Measurements from ENCODE around the gene TSPAN14. TPM values are rescaled to one million over a fixed set of nuclear protein-coding genes. Genes with fewer than 3 reads are reported as not detected.

TSPAN14 gene
- total and polyA plus RNA-seq, 4 donors, result 19.9 to 36.8 (median 27.3) TPM

- TF ChIP-seq FOXA2 (IDR thresholded peaks at IDR 0.05), result no peak
- TF ChIP-seq HNF4A (conservative IDR thresholded peaks at IDR 0.05), result no peak
- no peak for TF ChIP-seq REST (IDR thresholded peaks at IDR 0.05)
These were observed 44.1 kb downstream of the TSPAN14 start (continued) for GRCh38 chr10:80498078-80498832.

GRCh38 chr10:80498833-80499741, 45.0 kb downstream of the TSPAN14 start:
- Histone ChIP-seq H3K4me3 (ENCODE audit: low read depth in 1 of 3, low read length in 3 of 3) (no peak overlapping the region), H3K36me3 (ENCODE audit: control insufficient read depth in 4 of 4, insufficient read depth in 3 of 4, low read depth in 1 of 4, low read length in 3 of 4) (no peaks in the 10 kb centered on the region), H3K4me1 (ENCODE audit: control insufficient read depth in 4 of 4, insufficient read depth in 4 of 4, low read length in 3 of 4) (peaks cover 26 to 64% (median 53%) of the 10 kb centered on the region in 4 donors), H3K27ac (ENCODE audit: low read depth in 1 of 2, low read length in 2 of 2) (peak overlapping the region; percentile 82 to 87), H3K9me3 (ENCODE audit: control insufficient read depth in 4 of 4, low read length in 3 of 4) (no peaks in the 10 kb centered on the region), H3K27me3 (ENCODE audit: control insufficient read depth in 4 of 4, insufficient read depth in 4 of 4, low read length in 3 of 4) (no peaks in the 10 kb centered on the region), H3K9ac (ENCODE audit: low read depth in 1 of 2, low read length in 2 of 2) (no peak overlapping the region)
- 22% methylated on average over 14 of the region's 14 CpGs for WGBS
- peak; percentile 60 to 70 for TF ChIP-seq RXRA (IDR thresholded peaks at IDR 0.05)
- peak; percentile 91 to 92 for TF ChIP-seq JUND (IDR thresholded peaks at IDR 0.05)
- TF ChIP-seq CTCF (IDR thresholded peaks at IDR 0.05; ENCODE audit: low read depth, low read length, missing input control), result no peak
- TF ChIP-seq YY1 (IDR thresholded peaks at IDR 0.05), result peak; percentile 62
- peak; percentile 57 for TF ChIP-seq REST (IDR thresholded peaks at IDR 0.05)
- peak; percentile 71 for TF ChIP-seq MAX (IDR thresholded peaks at IDR 0.05)
- no peak for TF ChIP-seq TAF1 (conservative IDR thresholded peaks at IDR 0.05)
- TF ChIP-seq HNF4A (conservative IDR thresholded peaks at IDR 0.05), result peak; percentile 74 to 78
- no peak for TF ChIP-seq GABPA (IDR thresholded peaks at IDR 0.05 in 1 of 2, conservative IDR thresholded peaks at IDR 0.05 in 1 of 2)
- TF ChIP-seq ATF3 (IDR thresholded peaks at IDR 0.05), result peak; percentile 89
- TF ChIP-seq FOXA1 (IDR thresholded peaks at IDR 0.05), result peak; percentile 7
- TF ChIP-seq SP1 (IDR thresholded peaks at IDR 0.05), result peak; percentile 53
- TF ChIP-seq HNF4G (IDR thresholded peaks at IDR 0.05), result no peak
- no peak for TF ChIP-seq ZBTB33 (IDR thresholded peaks at IDR 0.05)
- peak in 1 of 2 donors; percentile 59 for TF ChIP-seq RAD21 (IDR thresholded peaks at IDR 0.05)
- peak; percentile 15 for TF ChIP-seq FOXA2 (IDR thresholded peaks at IDR 0.05)
- peak; percentile 95 for TF ChIP-seq NR2F2 (IDR thresholded peaks at IDR 0.05)
- no peak for TF ChIP-seq EGR1 (IDR thresholded peaks at IDR 0.05; ENCODE audit: low read depth in 2 of 2)
- DNase-seq (ENCODE audit: low spot score), result peak; percentile 74
